ENCODE results near the gene LRRC2. TPM values are rescaled to one million over a fixed set of nuclear protein-coding genes. Genes with fewer than 3 reads are reported as not detected.

The LRRC2 gene
- total RNA-seq, 1 experiment from 2014 or later, result 2.6 TPM

DNA sequence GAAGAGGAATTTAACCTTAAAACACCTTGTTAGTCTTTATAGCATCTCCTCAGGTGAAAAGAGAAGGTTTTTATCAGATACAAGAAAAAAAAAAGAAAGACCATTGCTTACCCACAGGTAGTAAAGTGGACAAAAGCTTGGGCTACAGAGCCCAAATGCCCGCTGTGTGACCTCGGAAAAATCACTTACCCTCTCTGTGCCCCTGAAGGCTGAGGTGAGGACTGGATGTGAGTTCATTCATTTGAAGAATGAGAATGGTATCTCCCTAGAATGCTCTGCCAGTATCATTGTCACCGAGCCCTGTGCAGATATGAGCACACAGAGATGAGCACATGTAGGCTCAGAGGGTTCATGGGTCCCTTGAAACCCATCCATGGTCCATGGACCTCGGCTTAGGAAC is 28.6 kb upstream of the LRRC2 start:
- Histone ChIP-seq H3K14ac (ENCODE audit: insufficient read depth, low read length) (no peak overlapping the region), H2AK5ac (ENCODE audit: insufficient read length, low read length) (no peak overlapping the region), H3K4me1 (ENCODE audit: insufficient read depth, low read length) (peaks cover 18% of the 10 kb centered on the region; the same call in 1 of the 2 replicates), H3K4ac (ENCODE audit: low read depth, low read length) (no peak overlapping the region), H3K27ac (ENCODE audit: insufficient read length, low read depth, low read length) (no peak overlapping the region), H3K27me3 (ENCODE audit: insufficient read depth, low read length) (no peaks in the 10 kb centered on the region), H3K79me2 (ENCODE audit: insufficient read depth, low read length) (no peaks in the 10 kb centered on the region), H3K9me3 (ENCODE audit: control insufficient read depth, low read depth, low read length) (no peaks in the 10 kb centered on the region), H4K8ac (replicated peaks; ENCODE audit: insufficient read length, low read depth, low read length) (no peak overlapping the region), H2AFZ (ENCODE audit: low read length) (no peak overlapping the region), H2BK20ac (ENCODE audit: low read depth, low read length, poor library complexity, severe bottlenecking) (no peak overlapping the region), H4K5ac (ENCODE audit: insufficient read length, low read depth, low read length) (no peak overlapping the region), H2BK12ac (ENCODE audit: insufficient read length, low read depth, low read length) (no peak overlapping the region), H2BK15ac (ENCODE audit: low read depth, low read length) (0 out of 2 replicates have a peak overlapping the region, but pooled peaks have one; percentile 52), H3T11ph (ENCODE audit: low read length) (no peak overlapping the region), H3K56ac (ENCODE audit: insufficient read length, low read depth, low read length) (no peak overlapping the region), H3K9ac (ENCODE audit: extremely low read depth, insufficient read length, low read length) (no peak overlapping the region), H2BK5ac (ENCODE audit: insufficient read length, low read length) (no peak overlapping the region), H3K4me2 (ENCODE audit: insufficient read depth, insufficient read length, low read length) (no peak overlapping the region), H3K18ac (ENCODE audit: insufficient read length, low read depth, low read length) (no peak overlapping the region), H3K79me1 (ENCODE audit: insufficient read depth, low read depth, low read length, poor library complexity, severe bottlenecking) (no peaks in the 10 kb centered on the region), H4K20me1 (ENCODE audit: control insufficient read depth, insufficient read depth, insufficient read length) (no peaks in the 10 kb centered on the region), H3K23ac (ENCODE audit: insufficient read length, low read depth, low read length) (no peak overlapping the region), H4K91ac (ENCODE audit: insufficient read length, low read depth, low read length) (no peak overlapping the region), H3K23me2 (ENCODE audit: insufficient read length, low read depth, low read length, poor library complexity, severe bottlenecking) (no peaks in the 10 kb centered on the region), H2BK120ac (ENCODE audit: low read depth, low read length, poor library complexity, severe bottlenecking) (no peak overlapping the region)
- no peak overlapping the region for H3K4me3 Mint-ChIP-seq
- WGBS (ENCODE audit: extremely low coverage, insufficient read length, low lambda C conversion rate), result no CpG with 5 or more reads among the region's 4 CpGs
- peaks cover 35 to 41% of the 10 kb centered on the region in 2 experiments for H3K4me1 Mint-ChIP-seq
- peaks cover 8% of the 10 kb centered on the region for H3K27me3 Mint-ChIP-seq (ENCODE audit: low read depth)
- TF ChIP-seq, protein P1, sequence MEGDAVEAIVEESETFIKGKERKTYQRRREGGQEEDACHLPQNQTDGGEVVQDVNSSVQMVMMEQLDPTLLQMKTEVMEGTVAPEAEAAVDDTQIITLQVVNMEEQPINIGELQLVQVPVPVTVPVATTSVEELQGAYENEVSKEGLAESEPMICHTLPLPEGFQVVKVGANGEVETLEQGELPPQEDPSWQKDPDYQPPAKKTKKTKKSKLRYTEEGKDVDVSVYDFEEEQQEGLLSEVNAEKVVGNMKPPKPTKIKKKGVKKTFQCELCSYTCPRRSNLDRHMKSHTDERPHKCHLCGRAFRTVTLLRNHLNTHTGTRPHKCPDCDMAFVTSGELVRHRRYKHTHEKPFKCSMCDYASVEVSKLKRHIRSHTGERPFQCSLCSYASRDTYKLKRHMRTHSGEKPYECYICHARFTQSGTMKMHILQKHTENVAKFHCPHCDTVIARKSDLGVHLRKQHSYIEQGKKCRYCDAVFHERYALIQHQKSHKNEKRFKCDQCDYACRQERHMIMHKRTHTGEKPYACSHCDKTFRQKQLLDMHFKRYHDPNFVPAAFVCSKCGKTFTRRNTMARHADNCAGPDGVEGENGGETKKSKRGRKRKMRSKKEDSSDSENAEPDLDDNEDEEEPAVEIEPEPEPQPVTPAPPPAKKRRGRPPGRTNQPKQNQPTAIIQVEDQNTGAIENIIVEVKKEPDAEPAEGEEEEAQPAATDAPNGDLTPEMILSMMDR (conservative IDR thresholded peaks at IDR 0.05), result no peak
- no peak for DNase-seq
- peaks cover 30 to 37% of the 10 kb centered on the region in 2 experiments for H3K9me3 Mint-ChIP-seq
- peaks cover 23 to 33% (median 29%) of the 10 kb centered on the region in 3 experiments for H3K36me3 Mint-ChIP-seq (ENCODE audit: insufficient read depth in 1 of 3, low read depth in 3 of 3)
- no peak overlapping the region for H3K27ac Mint-ChIP-seq
